ENCODE measurements around the gene GSTM2. TPM values are rescaled to one million over a fixed set of nuclear protein-coding genes. Genes with fewer than 3 reads are reported as not detected.

The GSTM2 gene
- total RNA-seq, 2 donors from 2014 or later: 18.4 to 30.3 TPM

DNA sequence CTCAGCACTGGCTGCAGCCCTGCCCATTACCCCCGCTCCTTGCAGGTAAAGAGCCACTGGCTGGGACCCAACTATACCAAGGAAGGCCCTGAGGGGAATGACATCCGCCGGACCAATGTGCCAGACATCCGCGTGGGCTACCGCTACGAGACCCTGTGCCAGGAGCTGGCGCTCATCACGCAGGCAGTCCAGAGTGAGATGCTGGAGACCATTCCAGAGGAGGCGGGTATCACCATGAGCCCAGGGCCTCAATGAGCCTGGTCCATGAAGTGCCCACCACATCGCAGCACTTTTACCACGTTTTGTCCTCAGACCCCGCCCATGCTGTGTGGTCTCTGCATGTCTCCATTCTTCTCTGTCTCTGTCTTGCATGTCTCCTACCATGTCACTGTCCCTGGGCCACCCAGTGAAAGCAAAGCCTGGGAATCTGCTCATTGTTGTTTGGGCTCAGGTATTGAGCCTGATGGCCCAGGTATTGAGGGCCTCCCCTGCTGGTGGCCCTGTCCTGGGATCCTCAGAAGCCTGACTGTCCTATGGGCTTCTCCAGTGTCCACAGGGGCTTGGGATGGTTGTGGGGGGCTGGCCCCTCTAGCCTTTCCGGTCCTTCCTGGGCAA, 36.9 kb upstream of the GSTM2 start:
- no peaks in the 10 kb centered on the region for H3K9me3 Mint-ChIP-seq
- 96 to 97% methylated on average over 14 of the region's 14 CpGs for WGBS, 2 experiments (ENCODE audit: insufficient coverage in 1 of 2, insufficient read length in 1 of 2)
- no peaks in the 10 kb centered on the region for H3K27me3 ChIP-seq (ENCODE audit: control insufficient read depth, insufficient read depth, low read length, poor library complexity, severe bottlenecking)
- H3K4me1 Mint-ChIP-seq: peaks cover 2% of the 10 kb centered on the region
- no peaks in the 10 kb centered on the region for H3K9me3 ChIP-seq (ENCODE audit: control insufficient read depth, low read length)
- TF ChIP-seq, protein P1, sequence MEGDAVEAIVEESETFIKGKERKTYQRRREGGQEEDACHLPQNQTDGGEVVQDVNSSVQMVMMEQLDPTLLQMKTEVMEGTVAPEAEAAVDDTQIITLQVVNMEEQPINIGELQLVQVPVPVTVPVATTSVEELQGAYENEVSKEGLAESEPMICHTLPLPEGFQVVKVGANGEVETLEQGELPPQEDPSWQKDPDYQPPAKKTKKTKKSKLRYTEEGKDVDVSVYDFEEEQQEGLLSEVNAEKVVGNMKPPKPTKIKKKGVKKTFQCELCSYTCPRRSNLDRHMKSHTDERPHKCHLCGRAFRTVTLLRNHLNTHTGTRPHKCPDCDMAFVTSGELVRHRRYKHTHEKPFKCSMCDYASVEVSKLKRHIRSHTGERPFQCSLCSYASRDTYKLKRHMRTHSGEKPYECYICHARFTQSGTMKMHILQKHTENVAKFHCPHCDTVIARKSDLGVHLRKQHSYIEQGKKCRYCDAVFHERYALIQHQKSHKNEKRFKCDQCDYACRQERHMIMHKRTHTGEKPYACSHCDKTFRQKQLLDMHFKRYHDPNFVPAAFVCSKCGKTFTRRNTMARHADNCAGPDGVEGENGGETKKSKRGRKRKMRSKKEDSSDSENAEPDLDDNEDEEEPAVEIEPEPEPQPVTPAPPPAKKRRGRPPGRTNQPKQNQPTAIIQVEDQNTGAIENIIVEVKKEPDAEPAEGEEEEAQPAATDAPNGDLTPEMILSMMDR (conservative IDR thresholded peaks at IDR 0.05): no peak
- H3K36me3 Mint-ChIP-seq (ENCODE audit: low read depth): peaks cover 34% of the 10 kb centered on the region
- H3K36me3 ChIP-seq (ENCODE audit: control insufficient read depth, insufficient read depth, low read length): peaks cover 25% of the 10 kb centered on the region
- H3K4me3 Mint-ChIP-seq: no peak overlapping the region
- no peaks in the 10 kb centered on the region for H3K27me3 Mint-ChIP-seq (ENCODE audit: insufficient read depth)
- no peak overlapping the region for H3K27ac ChIP-seq (ENCODE audit: low read depth, low read length)
- no peak overlapping the region for H3K9ac ChIP-seq (ENCODE audit: extremely low read depth, low read length, poor library complexity, severe bottlenecking)
- peaks cover 3% of the 10 kb centered on the region for H3K4me1 ChIP-seq (ENCODE audit: control insufficient read depth, insufficient read depth, low read length)
- DNase-seq: peak; percentile 34
- H3K4me3 ChIP-seq (ENCODE audit: low read length): no peak overlapping the region
- no peak overlapping the region for H3K27ac Mint-ChIP-seq

DNA sequence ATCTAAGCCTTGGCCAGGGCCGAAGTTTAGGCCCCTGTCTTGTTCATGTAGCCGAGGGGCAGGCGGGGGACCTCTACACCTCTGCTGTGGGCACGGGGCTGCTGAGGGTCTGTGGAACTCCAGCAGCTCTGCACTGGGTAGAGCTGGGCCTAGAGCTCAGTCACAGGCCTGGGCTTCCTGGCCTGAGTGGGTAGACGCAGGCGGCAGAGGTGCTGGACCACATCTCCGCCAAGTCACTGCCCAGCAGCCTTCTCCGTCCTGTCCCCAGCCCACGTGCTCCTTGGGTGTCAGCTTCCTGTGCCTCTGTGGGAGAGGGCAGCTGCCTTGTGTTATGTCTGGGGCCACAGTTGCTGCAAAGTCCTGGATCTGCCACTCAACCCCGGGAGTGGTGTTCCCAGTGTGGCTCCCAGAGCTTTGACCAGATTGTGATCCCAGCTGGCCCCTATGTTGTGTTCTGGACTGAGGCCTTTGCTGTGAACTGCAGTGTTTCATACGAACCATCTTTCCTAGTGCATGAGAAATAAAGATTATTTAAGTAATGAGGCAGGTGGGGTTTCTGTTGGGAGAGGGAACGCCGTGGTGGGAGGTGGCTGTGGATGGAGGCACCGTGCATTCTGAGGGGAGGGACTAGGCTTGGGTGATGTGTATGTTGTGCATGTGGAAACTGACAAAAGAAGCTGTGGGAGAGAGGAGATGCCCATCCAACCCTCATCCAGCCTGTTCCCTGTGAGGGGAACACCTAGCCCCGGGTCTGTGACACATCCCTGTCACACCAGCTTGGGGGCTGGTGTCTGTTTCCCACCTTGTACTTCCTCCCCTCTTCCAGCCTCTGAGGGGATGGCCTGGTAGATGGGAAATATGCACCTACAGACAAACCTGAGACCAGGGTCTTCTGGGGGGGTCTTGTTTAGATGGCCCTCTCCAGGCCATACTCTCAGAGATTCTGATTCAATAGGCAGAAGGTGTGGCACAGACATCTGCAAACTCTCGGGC, 36.0 kb upstream of the GSTM2 start:
- no peak overlapping the region for H3K4me3 ChIP-seq (ENCODE audit: low read length)
- no peaks in the 10 kb centered on the region for H3K27me3 Mint-ChIP-seq (ENCODE audit: insufficient read depth)
- peaks cover 25% of the 10 kb centered on the region for H3K36me3 ChIP-seq (ENCODE audit: control insufficient read depth, insufficient read depth, low read length)
- peaks cover 10% of the 10 kb centered on the region for H3K4me1 Mint-ChIP-seq
- H3K27me3 ChIP-seq (ENCODE audit: control insufficient read depth, insufficient read depth, low read length, poor library complexity, severe bottlenecking): no peaks in the 10 kb centered on the region
- H3K4me3 Mint-ChIP-seq: no peak overlapping the region
- peaks cover 6% of the 10 kb centered on the region for H3K4me1 ChIP-seq (ENCODE audit: control insufficient read depth, insufficient read depth, low read length)
- TF ChIP-seq, protein P1 (conservative IDR thresholded peaks at IDR 0.05): no peak
- no peaks in the 10 kb centered on the region for H3K9me3 Mint-ChIP-seq
- 92% methylated on average over 8 to 16 of the region's 16 CpGs for WGBS, 2 experiments (ENCODE audit: insufficient coverage in 1 of 2, insufficient read length in 1 of 2)
- peak overlapping the region; percentile 26 for H3K27ac ChIP-seq (ENCODE audit: low read depth, low read length)
- no peak overlapping the region for H3K9ac ChIP-seq (ENCODE audit: extremely low read depth, low read length, poor library complexity, severe bottlenecking)
- no peak overlapping the region for H3K27ac Mint-ChIP-seq
- H3K36me3 Mint-ChIP-seq (ENCODE audit: low read depth): peaks cover 29% of the 10 kb centered on the region
- DNase-seq: no peak
- H3K9me3 ChIP-seq (ENCODE audit: control insufficient read depth, low read length): no peaks in the 10 kb centered on the region

DNA sequence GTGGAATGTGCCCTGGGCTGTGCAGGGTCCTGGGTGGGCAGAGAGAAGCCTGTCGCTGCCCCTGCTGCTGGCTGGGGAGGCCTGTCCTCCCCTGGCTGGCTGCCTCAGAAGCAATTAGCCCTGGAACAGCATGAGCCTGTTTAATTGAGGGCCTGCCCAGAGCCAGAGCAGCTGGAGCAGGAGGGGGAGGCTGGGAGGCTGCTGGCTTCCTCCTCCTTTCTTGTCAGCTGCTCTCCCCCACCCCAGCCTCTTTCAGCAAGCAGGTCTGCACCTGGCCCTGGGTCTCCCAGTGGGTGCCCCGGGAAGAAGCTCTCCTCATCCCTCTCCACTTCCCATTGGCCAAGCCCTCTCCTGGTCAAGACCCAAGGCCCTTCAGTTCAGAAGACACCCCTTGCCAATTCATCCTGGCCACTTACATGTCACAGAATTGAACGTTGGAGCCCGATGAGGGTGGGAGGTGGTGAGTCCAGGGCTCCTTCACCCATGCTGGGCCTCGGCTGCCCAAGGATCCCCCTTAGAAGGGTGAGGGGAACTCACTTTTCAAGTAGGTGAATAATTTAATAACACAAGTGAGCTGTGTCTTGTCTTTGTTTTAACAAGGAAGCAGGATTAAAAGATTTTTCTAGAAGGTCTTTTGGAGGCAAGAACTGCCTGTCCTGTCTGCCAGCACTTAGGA, 35.0 kb upstream of the GSTM2 start:
- Histone ChIP-seq H3K9ac (ENCODE audit: extremely low read depth, low read length, poor library complexity, severe bottlenecking) (no peak overlapping the region), H3K9me3 (ENCODE audit: control insufficient read depth, low read length) (no peaks in the 10 kb centered on the region), H3K36me3 (ENCODE audit: control insufficient read depth, insufficient read depth, low read length) (peaks cover 24% of the 10 kb centered on the region), H3K27ac (ENCODE audit: low read depth, low read length) (peak overlapping the region; percentile 32), H3K4me1 (ENCODE audit: control insufficient read depth, insufficient read depth, low read length) (peaks cover 6% of the 10 kb centered on the region), H3K27me3 (ENCODE audit: control insufficient read depth, insufficient read depth, low read length, poor library complexity, severe bottlenecking) (no peaks in the 10 kb centered on the region), H3K4me3 (ENCODE audit: low read length) (no peak overlapping the region)
- no peak overlapping the region for H3K4me3 Mint-ChIP-seq
- no peaks in the 10 kb centered on the region for H3K27me3 Mint-ChIP-seq (ENCODE audit: insufficient read depth)
- H3K36me3 Mint-ChIP-seq (ENCODE audit: low read depth): peaks cover 23% of the 10 kb centered on the region
- TF ChIP-seq, protein P1 (conservative IDR thresholded peaks at IDR 0.05): no peak
- H3K4me1 Mint-ChIP-seq: peaks cover 10% of the 10 kb centered on the region
- DNase-seq: peak; percentile 44
- WGBS, 2 experiments (ENCODE audit: insufficient coverage in 1 of 2, insufficient read length in 1 of 2): 80 to 88% methylated on average over 1 to 5 of the region's 5 CpGs
- H3K27ac Mint-ChIP-seq: no peak overlapping the region
- no peaks in the 10 kb centered on the region for H3K9me3 Mint-ChIP-seq

Data from endodermal cell (in vitro differentiated cells).